HEK293 (cell line): ENCODE measurements around the gene NDE1.
"Not testable (repeated sequence)": the region's sequence is repeated elsewhere in the genome, so short reads cannot be mapped to it uniquely, and the experiment has no call there.

ENCODE experiments used
- CTCF ChIA-PET: fragments of 350-600 bp; formaldehyde crosslinking; extraction: SDS; loops from one replicate; lab custom pipeline; 2021; ENCODE audit warnings: antibody characterized with exemption; lab: Yijun Ruan, JAX
- POLR2A ChIA-PET: fragments of 300-600 bp; formaldehyde crosslinking; extraction: SDS; loops from one replicate; lab custom pipeline; 2020; ENCODE audit warnings: antibody characterized with exemption, inconsistent platforms; lab: Yijun Ruan, JAX
- H3K27ac ChIP-seq: fragments of 200-500 bp; sonication (Bioruptor generic); 2 replicates; pipeline ENCODE4 v1.5.1; 2014; ENCODE audit warnings: low read depth, low read length, control low read depth, inconsistent platforms; ENCODE audit errors: extremely low read depth
- H3K36me3 ChIP-seq, 2 experiments: fragments of 200-500 bp in 1 of 2; sonication (Bioruptor generic) in 1 of 2; 1 replicate in 1 of 2; 2 replicates in 1 of 2; pipeline ENCODE4 v1.5.1; 2014 to 2017; ENCODE audit warnings: inconsistent platforms in 2 of 2, low read length in 2 of 2; ENCODE audit not compliant: control insufficient read depth in 2 of 2, insufficient read depth in 1 of 2
- H3K4me1 ChIP-seq: fragments of 200-500 bp; sonication (Bioruptor generic); 2 replicates; pipeline ENCODE4 v1.5.1; 2014; ENCODE audit warnings: mild to moderate bottlenecking, low read length, inconsistent platforms; ENCODE audit not compliant: control insufficient read depth, insufficient read depth
- H3K4me3 ChIP-seq: 2 replicates; pipeline ENCODE4 v1.5.1; 2011; ENCODE audit warnings: low read depth, mild to moderate bottlenecking, control low read depth, low read length, moderate library complexity
- H3K9me3 ChIP-seq: fragments of 200-500 bp; sonication (Bioruptor generic); 2 replicates; pipeline ENCODE4 v1.5.1; 2014; ENCODE audit warnings: low read depth, low read length, inconsistent platforms; ENCODE audit not compliant: control insufficient read depth, insufficient read depth
- AEBP2 ChIP-seq: fragments of 450-650 bp; formaldehyde crosslinking; IDR thresholded peaks from 2 replicates; pipeline ENCODE4 v1.5.1; 2016; ENCODE audit warnings: missing biosample characterization, missing genetic modification characterization, borderline replicate concordance
- MZF1 ChIP-seq: fragments of 450-650 bp; formaldehyde crosslinking; IDR thresholded peaks from 2 replicates; pipeline ENCODE4 v1.5.1; 2017; ENCODE audit warnings: missing biosample characterization, missing genetic modification characterization, borderline replicate concordance
- SCRT1 ChIP-seq: fragments of 450-650 bp; formaldehyde crosslinking; IDR thresholded peaks from 2 replicates; pipeline ENCODE4 v1.5.1; 2016; ENCODE audit warnings: missing biosample characterization, missing genetic modification characterization, borderline replicate concordance
- SCRT2 ChIP-seq: fragments of 450-650 bp; formaldehyde crosslinking; IDR thresholded peaks from 2 replicates; pipeline ENCODE4 v1.5.1; 2016; ENCODE audit warnings: missing biosample characterization, missing genetic modification characterization
- SP7 ChIP-seq: fragments of 450-650 bp; formaldehyde crosslinking; IDR thresholded peaks from 2 replicates; pipeline ENCODE4 v1.5.1; 2016; ENCODE audit warnings: missing biosample characterization, missing genetic modification characterization
- WT1 ChIP-seq: fragments of 450-650 bp; formaldehyde crosslinking; IDR thresholded peaks from 2 replicates; pipeline ENCODE4 v1.5.1; 2016; ENCODE audit warnings: missing biosample characterization, missing genetic modification characterization
- ZNF121 ChIP-seq: fragments of 450-650 bp; formaldehyde crosslinking; IDR thresholded peaks from 2 replicates; pipeline ENCODE4 v1.5.1; 2016; ENCODE audit warnings: missing biosample characterization, missing genetic modification characterization
- ZNF133 ChIP-seq: fragments of 450-650 bp; formaldehyde crosslinking; IDR thresholded peaks from 2 replicates; pipeline ENCODE4 v1.5.1; 2016; ENCODE audit warnings: missing biosample characterization, missing genetic modification characterization
- ZNF202 ChIP-seq: fragments of 450-650 bp; formaldehyde crosslinking; IDR thresholded peaks from 2 replicates; pipeline ENCODE4 v1.5.1; 2016; ENCODE audit warnings: missing biosample characterization, missing genetic modification characterization, borderline replicate concordance
- TF ChIP-seq, protein P1 (sequence below): fragments of 450-650 bp; formaldehyde crosslinking; IDR thresholded peaks from 2 replicates; pipeline ENCODE4 v1.5.1; 2016; ENCODE audit warnings: missing biosample characterization, missing genetic modification characterization

The NDE1 gene

DNA sequence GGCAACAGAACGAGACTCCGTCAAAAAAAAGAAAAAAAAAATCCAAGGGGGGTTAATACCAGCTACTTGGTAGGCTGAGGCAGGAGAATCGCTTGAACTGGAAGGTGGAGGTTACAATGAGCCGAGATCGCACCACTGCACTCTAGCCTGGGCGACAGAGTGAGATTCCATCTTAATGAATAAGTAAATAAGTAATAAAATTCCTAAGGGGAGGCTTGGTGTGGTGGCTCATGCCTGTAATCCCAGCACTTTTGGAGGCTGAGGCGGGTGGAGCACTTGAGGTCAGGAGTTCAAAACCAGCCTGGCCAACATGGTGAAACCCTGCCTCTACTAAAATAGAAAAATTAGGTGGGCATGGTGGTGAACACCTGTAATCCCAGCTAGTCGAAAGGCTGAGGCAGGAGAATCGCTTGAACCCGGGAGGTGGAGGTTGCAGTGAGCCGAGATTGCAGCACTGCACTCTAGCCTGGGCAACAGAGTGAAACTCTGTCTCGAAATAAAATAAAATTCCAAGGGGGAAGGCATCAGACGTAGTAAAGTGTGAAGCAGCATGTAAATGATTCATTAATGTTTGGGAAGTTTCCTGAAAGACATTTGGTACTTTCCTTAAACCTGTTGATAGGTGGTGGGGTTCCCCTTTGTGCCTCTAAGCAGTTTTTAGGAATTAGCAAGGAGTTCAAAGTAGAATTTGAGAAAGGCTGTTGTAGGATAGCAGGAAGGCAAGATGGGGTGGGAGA lies 3.3 kb upstream of the NDE1 start:
- POLR2A ChIA-PET = not testable (repeated sequence)

DNA sequence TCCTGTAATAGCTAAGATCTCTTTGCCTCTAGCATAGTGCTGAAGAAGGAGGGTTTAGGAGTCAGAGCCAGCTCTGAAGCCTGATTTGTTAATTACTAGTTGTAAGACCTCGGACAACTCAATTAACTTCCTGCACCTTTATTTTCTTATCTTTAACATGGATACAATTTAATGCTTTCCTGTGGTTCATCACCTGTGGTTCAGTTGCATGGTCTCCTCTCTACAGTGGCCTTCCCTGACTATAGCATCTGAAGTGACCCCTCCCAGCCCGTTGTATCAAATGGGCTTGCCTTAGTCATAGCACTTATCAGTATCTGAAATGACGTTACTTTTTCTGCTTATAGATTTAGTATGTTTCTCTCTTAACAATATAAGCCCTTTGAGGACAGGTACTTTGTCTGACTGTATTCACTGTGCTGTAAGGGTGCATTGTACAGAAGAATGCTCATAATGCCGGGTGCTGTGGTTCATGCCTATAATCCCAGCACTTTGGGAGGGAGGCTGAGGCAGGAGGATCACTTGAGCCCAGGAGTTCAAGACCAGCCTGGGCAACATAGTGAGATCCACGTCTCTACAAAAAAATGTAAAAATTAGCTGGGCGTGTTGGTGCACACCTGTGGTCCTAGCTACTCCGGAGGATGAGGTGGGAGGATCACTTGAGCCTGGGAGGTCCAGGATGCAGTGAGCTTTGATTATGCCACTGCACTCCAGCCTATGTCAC lies 2.6 kb upstream of the NDE1 start:
- ChIA-PET CTCF (no interaction called here), POLR2A (no interaction called here)
- Histone ChIP-seq H3K27ac (no peak overlapping the region), H3K4me1 (peaks cover 5% of the 10 kb centered on the region), H3K36me3 (peaks cover 0 to 3% of the 10 kb centered on the region in 2 experiments; a peak in 2 of 3 replicates), H3K9me3 (no peaks in the 10 kb centered on the region), H3K4me3 (no peak overlapping the region)
- TF ChIP-seq, protein P1, sequence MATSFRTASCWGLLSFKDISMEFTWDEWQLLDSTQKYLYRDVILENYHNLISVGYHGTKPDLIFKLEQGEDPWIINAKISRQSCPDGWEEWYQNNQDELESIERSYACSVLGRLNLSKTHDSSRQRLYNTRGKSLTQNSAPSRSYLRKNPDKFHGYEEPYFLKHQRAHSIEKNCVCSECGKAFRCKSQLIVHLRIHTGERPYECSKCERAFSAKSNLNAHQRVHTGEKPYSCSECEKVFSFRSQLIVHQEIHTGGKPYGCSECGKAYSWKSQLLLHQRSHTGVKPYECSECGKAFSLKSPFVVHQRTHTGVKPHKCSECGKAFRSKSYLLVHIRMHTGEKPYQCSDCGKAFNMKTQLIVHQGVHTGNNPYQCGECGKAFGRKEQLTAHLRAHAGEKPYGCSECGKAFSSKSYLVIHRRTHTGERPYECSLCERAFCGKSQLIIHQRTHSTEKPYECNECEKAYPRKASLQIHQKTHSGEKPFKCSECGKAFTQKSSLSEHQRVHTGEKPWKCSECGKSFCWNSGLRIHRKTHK (tag by site-specific recombination) = no peak
- TF ChIP-seq SP7 (tag by site-specific recombination) = peak; percentile 56; the same call in 1 of the 2 replicates
- TF ChIP-seq ZNF121 (tag by site-specific recombination) = peak; percentile 76
- no peak for TF ChIP-seq MZF1 (tag by site-specific recombination)
- TF ChIP-seq ZNF202 (tag by site-specific recombination) = no peak

More for the DNA sequence above, 3.3 kb upstream of the NDE1 start:
- CTCF ChIA-PET, H3K36me3 ChIP-seq, H3K4me1 ChIP-seq, H3K4me3 ChIP-seq, H3K9me3 ChIP-seq, H3K27ac ChIP-seq: not testable (repeated sequence)
- TF ChIP-seq WT1 (tag by site-specific recombination) (peak; percentile 64; the same call in 1 of the 2 replicates), SCRT1 (tag by site-specific recombination) (peak; percentile 50; the same call in 1 of the 2 replicates), SCRT2 (tag by site-specific recombination) (peak; percentile 79)

- no peaks in the 10 kb centered on the region for H3K9me3 ChIP-seq
- ChIA-PET POLR2A (no interaction called here), CTCF (interaction anchor here (0.6 kb wide), 1 partner anchor 36 kb away, joined by 4 read pairs; no protein-coding TSS in a partner anchor)
- H3K27ac ChIP-seq = no peak overlapping the region
- no peak overlapping the region for H3K4me3 ChIP-seq
- H3K36me3 ChIP-seq = peaks cover 3% of the 10 kb centered on the region in 2 experiments; a peak in 2 of 3 replicates
- TF ChIP-seq AEBP2 (tag by site-specific recombination) (no peak), ZNF133 (tag by site-specific recombination) (peak; percentile 75)
- peaks cover 5% of the 10 kb centered on the region for H3K4me1 ChIP-seq
Measured at GRCh38 chr16:15648135-15648730, 1.8 kb upstream of the NDE1 start.

DNA sequence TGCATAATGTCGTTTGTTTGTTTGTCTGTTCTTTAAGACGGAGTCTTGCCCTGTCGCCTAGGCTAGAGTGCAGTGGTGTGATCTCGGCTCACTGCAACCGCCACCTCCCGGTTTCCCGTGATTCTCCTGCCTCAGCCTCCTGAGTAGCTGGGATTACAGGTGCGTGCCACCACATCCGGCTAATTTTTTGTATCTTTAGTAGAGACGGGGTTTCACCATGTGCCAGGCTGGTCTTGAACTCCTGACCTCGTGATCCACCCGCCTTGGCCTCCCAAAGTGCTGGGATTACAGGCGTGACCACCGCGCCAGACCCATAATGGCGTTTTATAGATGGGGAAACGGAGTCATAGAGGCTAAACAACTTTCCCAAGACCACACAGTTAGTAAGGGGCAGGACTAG lies 734 bp upstream of the NDE1 start:
- CTCF ChIA-PET, H3K9me3 ChIP-seq, H3K4me3 ChIP-seq, H3K36me3 ChIP-seq, POLR2A ChIA-PET, H3K4me1 ChIP-seq, H3K27ac ChIP-seq: not testable (repeated sequence)
